ENCODE data around the gene GLRX5.

DNA sequence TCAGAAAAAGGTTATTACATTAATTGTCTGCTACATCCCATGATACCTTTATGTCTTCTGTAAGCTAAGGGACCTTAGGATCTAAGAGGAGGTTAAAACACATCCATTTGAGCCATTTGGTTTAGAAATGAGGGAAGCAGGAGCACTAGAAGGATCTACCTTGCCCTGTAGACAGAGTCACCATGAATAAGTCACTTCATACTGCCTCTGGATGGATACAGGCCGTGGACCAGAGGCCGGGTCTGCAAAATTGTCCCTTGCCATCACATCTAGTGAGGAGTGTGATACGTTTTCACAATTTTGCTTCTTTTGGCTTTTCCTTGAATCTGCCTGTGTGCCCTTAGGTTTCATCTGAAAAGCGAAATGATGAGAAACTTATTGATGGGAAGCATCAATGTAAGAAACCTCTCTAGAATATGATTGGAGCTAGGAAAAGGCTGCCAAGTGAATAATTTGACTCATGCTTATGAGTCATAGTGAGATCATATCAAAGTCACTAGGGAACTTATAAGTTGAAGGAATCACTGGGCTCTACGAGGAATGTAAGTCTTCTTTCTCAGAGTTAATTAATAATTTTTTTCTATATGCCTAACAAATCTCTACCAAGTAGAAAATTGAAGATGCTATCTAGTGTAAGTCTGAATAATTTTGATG, 10.8 kb downstream of the GLRX5 start:
- TF ChIP-seq, protein P1, sequence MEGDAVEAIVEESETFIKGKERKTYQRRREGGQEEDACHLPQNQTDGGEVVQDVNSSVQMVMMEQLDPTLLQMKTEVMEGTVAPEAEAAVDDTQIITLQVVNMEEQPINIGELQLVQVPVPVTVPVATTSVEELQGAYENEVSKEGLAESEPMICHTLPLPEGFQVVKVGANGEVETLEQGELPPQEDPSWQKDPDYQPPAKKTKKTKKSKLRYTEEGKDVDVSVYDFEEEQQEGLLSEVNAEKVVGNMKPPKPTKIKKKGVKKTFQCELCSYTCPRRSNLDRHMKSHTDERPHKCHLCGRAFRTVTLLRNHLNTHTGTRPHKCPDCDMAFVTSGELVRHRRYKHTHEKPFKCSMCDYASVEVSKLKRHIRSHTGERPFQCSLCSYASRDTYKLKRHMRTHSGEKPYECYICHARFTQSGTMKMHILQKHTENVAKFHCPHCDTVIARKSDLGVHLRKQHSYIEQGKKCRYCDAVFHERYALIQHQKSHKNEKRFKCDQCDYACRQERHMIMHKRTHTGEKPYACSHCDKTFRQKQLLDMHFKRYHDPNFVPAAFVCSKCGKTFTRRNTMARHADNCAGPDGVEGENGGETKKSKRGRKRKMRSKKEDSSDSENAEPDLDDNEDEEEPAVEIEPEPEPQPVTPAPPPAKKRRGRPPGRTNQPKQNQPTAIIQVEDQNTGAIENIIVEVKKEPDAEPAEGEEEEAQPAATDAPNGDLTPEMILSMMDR (IDR thresholded peaks at IDR 0.05; ENCODE audit: low read depth, low read length) = no peak
- TF ChIP-seq EZH2phosphoT487 (IDR thresholded peaks at IDR 0.05; ENCODE audit: low read depth) = no peak
